HG03159 (cell line): ENCODE data around the gene KRT6C.

ENCODE experiments used
- ATAC-seq: cut with Tn5 transposase; IDR thresholded peaks from one replicate; pipeline ENCODE4 v1.9.1; 2021; ENCODE audit warnings: mild to moderate bottlenecking, moderate library complexity; ENCODE audit not compliant: unreplicated experiment

KRT6C gene

DNA sequence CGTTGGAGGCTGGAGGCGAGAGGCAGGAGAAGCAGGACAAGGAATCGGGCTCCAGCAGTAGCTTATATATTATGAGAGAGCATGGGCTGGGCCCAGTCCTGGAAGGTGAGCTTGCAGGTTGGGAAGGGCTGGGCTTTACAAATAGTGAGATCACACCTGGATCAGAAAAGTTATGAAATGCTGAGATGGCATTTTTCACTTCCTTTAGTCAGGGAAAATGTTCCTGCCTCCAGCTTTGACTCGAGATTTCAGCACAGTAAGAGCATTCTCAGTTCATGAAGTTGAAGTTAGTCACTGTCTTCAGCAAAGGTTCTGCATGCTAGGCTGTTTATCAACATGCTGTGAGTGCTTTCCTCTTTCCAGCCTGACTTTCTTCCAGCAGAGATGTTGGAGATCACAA, at the start of gene KRT6C:
Gene KRT6C (minus strand): TSS at position 38 of the 400 bp plus-strand sequence. CDS start 68 bp downstream, outside the sequence.
- ATAC-seq, result no peak

- no peak for ATAC-seq
These were observed 48.9 kb upstream of the KRT6C start for GRCh38 chr12:52522346-52523011.

GRCh38 chr12:52521568-52522266, 48.1 kb upstream of the KRT6C start:
- no peak for ATAC-seq

- ATAC-seq, result no peak
These were observed 47.6 kb upstream of the KRT6C start for GRCh38 chr12:52521175-52521567.

GRCh38 chr12:52519826-52520662, 46.4 kb upstream of the KRT6C start, which contains the start of gene KRT5:
Gene KRT5 (minus strand): TSS chr12:52520394. CDS start chr12:52520296, 98 bp downstream.
- ATAC-seq, result no peak

GRCh38 chr12:52519387-52519703, 45.7 kb upstream of the KRT6C start:
- ATAC-seq, result no peak

GRCh38 chr12:52518574-52519386, 45.2 kb upstream of the KRT6C start:
- no peak for ATAC-seq

- ATAC-seq, result no peak
These were observed 44.3 kb upstream of the KRT6C start for GRCh38 chr12:52517888-52518287.

- ATAC-seq, result no peak
These were observed 43.6 kb upstream of the KRT6C start for GRCh38 chr12:52517005-52517835.

DNA sequence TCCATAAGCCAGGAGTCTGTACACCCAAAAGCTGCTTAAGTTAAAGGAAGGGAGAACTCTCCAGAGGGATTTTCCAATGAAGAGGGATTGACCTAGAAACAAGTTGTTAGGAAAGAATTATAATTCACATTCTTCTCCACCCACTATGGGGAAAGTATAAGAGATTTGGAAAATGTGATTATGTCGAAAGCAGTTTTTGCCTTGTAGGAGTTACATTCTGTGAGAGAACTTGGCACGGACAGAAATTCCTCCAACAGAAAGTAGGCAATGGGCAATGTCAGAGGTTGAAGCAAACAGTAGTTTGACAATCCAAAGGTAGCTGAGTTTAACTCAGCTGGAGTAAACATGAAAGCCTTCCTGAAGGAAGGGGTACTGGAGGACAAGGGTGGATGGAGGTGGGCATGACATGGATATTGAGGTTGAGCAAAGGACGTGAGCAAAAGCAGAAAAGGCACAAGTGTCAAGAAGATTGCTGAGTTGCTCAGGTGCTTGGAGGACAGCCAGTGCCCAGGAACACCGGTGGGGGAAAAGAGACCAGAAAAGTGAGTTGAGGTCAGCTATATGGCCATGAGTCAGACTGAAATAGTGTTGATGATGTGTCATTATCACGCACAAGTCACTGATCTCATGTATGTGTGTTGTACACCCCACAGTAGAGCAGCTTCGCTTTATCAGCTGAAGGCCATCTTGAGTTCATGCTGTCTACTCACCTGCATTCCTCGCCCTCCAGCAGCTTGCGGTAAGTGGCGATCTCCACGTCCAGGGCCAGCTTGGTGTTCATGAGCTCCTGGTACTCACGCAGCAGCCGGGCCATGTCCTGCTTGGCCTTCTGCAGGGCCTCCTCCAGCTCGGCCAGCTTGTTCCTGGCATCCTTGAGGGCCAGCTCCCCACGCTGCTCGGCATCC, 42.6 kb upstream of the KRT6C start:
- ATAC-seq, result no peak

DNA sequence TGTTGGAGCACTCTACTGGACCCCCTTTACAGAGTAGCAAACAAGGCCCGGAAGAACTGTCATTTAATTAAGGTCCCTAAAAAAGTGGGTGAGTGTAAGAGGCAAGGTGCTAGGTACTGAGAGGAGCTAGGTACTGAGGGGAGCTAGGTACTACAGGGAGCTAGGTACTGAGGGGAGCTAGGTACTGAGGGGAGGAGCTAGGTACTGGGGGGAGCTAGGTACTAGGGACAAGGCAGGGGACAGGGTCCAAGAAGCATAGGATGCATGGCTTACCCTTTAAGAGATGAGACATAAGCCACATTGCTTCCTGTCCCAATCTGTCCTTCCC, 41.7 kb upstream of the KRT6C start:
- ATAC-seq, result no peak

GRCh38 chr12:52514471-52515318, 41.1 kb upstream of the KRT6C start:
- ATAC-seq, result no peak

- no peak for ATAC-seq
These were observed 40.1 kb upstream of the KRT6C start for GRCh38 chr12:52513736-52514135.

DNA sequence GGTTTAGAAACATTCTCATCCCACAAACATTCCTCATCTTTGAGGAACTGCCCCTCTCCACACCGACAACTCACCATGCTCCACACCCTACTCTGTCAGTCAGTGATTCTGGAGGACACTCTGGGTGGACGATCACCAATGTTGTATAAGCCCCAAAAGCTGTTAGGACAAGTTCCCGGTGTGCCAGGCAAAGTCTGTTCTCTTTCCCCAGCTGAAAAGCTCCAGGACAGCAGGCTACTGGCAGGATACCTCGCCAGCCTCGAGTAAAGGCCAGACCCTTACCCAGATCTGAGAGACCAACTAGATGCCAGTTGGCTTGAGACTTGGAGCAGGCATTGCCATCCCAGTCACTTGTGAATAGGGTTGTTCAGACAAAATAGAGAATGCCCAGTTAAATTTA, 34.6 kb upstream of the KRT6C start:
- ATAC-seq, result no peak

GRCh38 chr12:52506858-52507715, 33.5 kb upstream of the KRT6C start:
- no peak for ATAC-seq

GRCh38 chr12:52502877-52503276, 29.3 kb upstream of the KRT6C start:
- ATAC-seq, result no peak

DNA sequence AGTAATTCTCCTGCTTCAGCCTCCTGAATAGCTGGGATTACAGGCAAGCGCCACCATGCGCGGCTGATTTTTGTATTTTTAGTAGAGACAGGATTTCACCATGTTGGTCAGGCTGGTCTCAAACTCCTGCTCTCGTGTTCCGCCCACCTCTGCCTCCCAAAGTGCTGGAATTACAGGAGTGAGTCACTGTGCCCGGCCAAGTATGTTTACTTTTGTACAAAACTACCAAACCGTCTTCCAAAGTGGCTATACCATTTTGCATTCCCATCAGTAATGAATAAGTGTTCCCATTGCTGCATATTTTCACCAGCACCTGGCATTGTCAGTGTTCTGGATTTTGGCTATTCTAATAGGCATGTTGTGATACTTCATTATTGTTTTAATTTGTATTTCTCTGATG, 27.9 kb upstream of the KRT6C start:
- no peak for ATAC-seq
